GM12878 (cell line): ENCODE results near the gene PCDHGC5. TPM values are rescaled to one million over a fixed set of nuclear protein-coding genes. Genes with fewer than 3 reads are reported as not detected.

ENCODE experiments used
- ATAC-seq: fragments of 200-7000 bp; cut with Tn5 transposase; 3 replicates; pipeline ENCODE4 v1.9.1; 2020; ENCODE audit warnings: mild to moderate bottlenecking, moderate library complexity
- BruUV-seq: library from RNA; stranded (reverse); fragments of 400-500 nt; replicated peaks from 2 replicates; lab custom pipeline; 2021; lab: Mats Ljungman, UMichigan
- CTCF ChIA-PET: fragments of 300-600 bp; sonication (Branson Sonifier 250); formaldehyde crosslinking; extraction: SDS; loops from one replicate; lab custom pipeline; 2021; ENCODE audit warnings: inconsistent platforms; lab: Yijun Ruan, JAX
- POLR2A ChIA-PET: fragments of 350-600 bp; formaldehyde crosslinking; extraction: SDS; loops from one replicate; lab custom pipeline; 2021; ENCODE audit warnings: inconsistent platforms; lab: Charles Lee
- RAD21 ChIA-PET: fragments of 300-600 bp; sonication (Branson Sonifier 250); formaldehyde crosslinking; loops from one replicate; lab custom pipeline; 2023; ENCODE audit warnings: antibody characterized with exemption; ENCODE audit not compliant: unreplicated experiment; lab: Charles Lee
- SMC1A ChIA-PET: fragments of 300-600 bp; sonication (Branson Sonifier 250); formaldehyde crosslinking; loops from one replicate; lab custom pipeline; 2023; ENCODE audit not compliant: unreplicated experiment, uncharacterized antibody; lab: Charles Lee
- DNase-seq: peaks from one replicate; pipeline ENCODE4 v3.0.0-alpha.2; 2011; ENCODE audit warnings: low read depth, low spot score
- FAIRE-seq: peaks from 3 replicates; lab custom pipeline; 2011; peaks lifted over from hg19 to GRCh38; lab: Jason Lieb, UNC
- H2AFZ ChIP-seq: 2 replicates; pipeline ENCODE4 v1.6.0; 2011; ENCODE audit warnings: low read depth, low read length, control low read depth; ENCODE audit not compliant: control insufficient read depth
- H3K27ac ChIP-seq: 2 replicates; pipeline ENCODE4 v1.5.1; 2011; ENCODE audit warnings: control low read depth; ENCODE audit not compliant: control insufficient read depth, insufficient read depth
- H3K27me3 ChIP-seq, 2 experiments: replicated peaks in 1 of 2; 2 replicates each; pipeline versions ENCODE4 v1.6.0 to v1.6.1; 2011; ENCODE audit warnings: low read length in 1 of 2; ENCODE audit not compliant: control insufficient read depth in 2 of 2, insufficient read depth in 2 of 2
- H3K36me3 ChIP-seq, 2 experiments: 2 replicates each; pipeline ENCODE4 v1.5.1; 2011; ENCODE audit warnings: low read length in 1 of 2; ENCODE audit not compliant: control insufficient read depth in 2 of 2, insufficient read depth in 2 of 2
- H3K4me1 ChIP-seq: 2 replicates; pipeline ENCODE4 v1.6.1; 2011; ENCODE audit warnings: mild to moderate bottlenecking, low read length, moderate library complexity, mixed read lengths; ENCODE audit not compliant: control insufficient read depth, insufficient read depth
- H3K4me2 ChIP-seq: 2 replicates; pipeline ENCODE4 v1.6.0; 2011; ENCODE audit warnings: control low read depth; ENCODE audit not compliant: control insufficient read depth, insufficient read depth
- H3K4me3 ChIP-seq: fragments of 200-600 bp; sonication (generic); 2 replicates; pipeline ENCODE4 v1.5.1; 2016
- H3K79me2 ChIP-seq: 2 replicates; pipeline ENCODE4 v1.6.0; 2011; ENCODE audit warnings: low read length; ENCODE audit not compliant: control insufficient read depth, insufficient read depth
- H3K9ac ChIP-seq: 2 replicates; pipeline ENCODE4 v1.8.0; 2011; ENCODE audit warnings: low read length, control low read depth, mixed read lengths; ENCODE audit not compliant: control insufficient read depth, insufficient read depth
- H3K9me3 ChIP-seq: replicated peaks from 3 replicates; pipeline ENCODE4 v1.5.1; 2011; ENCODE audit warnings: mild to moderate bottlenecking, low read length; ENCODE audit not compliant: control insufficient read depth, insufficient read depth
- H4K20me1 ChIP-seq: 2 replicates; pipeline ENCODE4 v1.6.0; 2011; ENCODE audit not compliant: control insufficient read depth, insufficient read depth
- CTCF ChIP-seq, 3 experiments: IDR thresholded peaks in 2 of 3; conservative IDR thresholded peaks in 1 of 3; 2 replicates each; pipeline ENCODE4 v1.5.1; 2011; ENCODE audit warnings: low read depth in 3 of 3, low read length in 3 of 3, mild to moderate bottlenecking in 3 of 3, control low read depth in 2 of 3, moderate library complexity in 2 of 3, inconsistent platforms in 1 of 3, mixed read lengths in 1 of 3; ENCODE audit not compliant: control insufficient read depth in 2 of 3, insufficient read depth in 1 of 3; ENCODE audit errors: extremely low read depth in 1 of 3
- RAD51 ChIP-seq: fragments of 450-650 bp; IDR thresholded peaks from 2 replicates; pipeline ENCODE4 v1.6.1; 2016; ENCODE audit warnings: moderate library complexity, mild to moderate bottlenecking, inconsistent platforms
- RUNX3 ChIP-seq: IDR thresholded peaks from 2 replicates; pipeline ENCODE4 v1.6.1; 2012; ENCODE audit warnings: low read length, inconsistent platforms
- SIX5 ChIP-seq: IDR thresholded peaks from 2 replicates; pipeline ENCODE4 v1.6.1; 2011; ENCODE audit warnings: mild to moderate bottlenecking, low read depth, low read length, moderate library complexity; ENCODE audit not compliant: severe bottlenecking
- WGBS: methylation state at CpG from one replicate; pipeline ENCODE4 v1.1.6; 2016; ENCODE audit warnings: low lambda C conversion rate; ENCODE audit not compliant: insufficient replicate concordance, insufficient coverage; ENCODE audit errors: missing lambda C conversion rate; 5-methylcytosine and 5-hydroxymethylcytosine counted together
- in situ Hi-C: fragments of 300-500 bp; cut with MboI; formaldehyde crosslinking; loops from 9 replicates; pipeline ENCODE4 v1.14.3; 2018; ENCODE audit warnings: mixed read lengths
- intact Hi-C: fragments of 100-400 bp; cut with micrococcal nuclease; formaldehyde crosslinking; loops from one replicate; pipeline ENCODE4 v1.14.2; 2022; ENCODE audit not compliant: unreplicated experiment
- polyA plus RNA-seq, 11 experiments: library from polyadenylated mRNA; depleted of rRNA in 4 of 11; unstranded in 6 of 11; stranded (reverse) in 5 of 11; fragments of >200 nt; fragmentation: Nextera tagmentation in 4 of 11; fragmentation: Illumina TruSeq in 1 of 11; extraction: Ambion mirVana in 4 of 11; extraction: Trizol in 1 of 11; gene quantifications; 1 replicate in 1 of 11; 2 replicates in 10 of 11; pipeline versions ENCODE4 v1.2.1 to v1.2.3, GENCODE V29; 2011 to 2016; ENCODE audit warnings: inconsistent platforms in 2 of 11, missing spikeins in 2 of 11, low read depth in 1 of 11
- total RNA-seq, 4 experiments: library from RNA; depleted of rRNA in 3 of 4; stranded (reverse); fragments of >200 nt in 3 of 4; fragmentation: Illumina TruSeq in 1 of 4; extraction: Trizol in 1 of 4; gene quantifications; 2 replicates each; pipeline versions ENCODE4 v1.2.1 to v1.2.3, GENCODE V29; 2013 to 2021
- TF ChIP-seq, protein P1 (sequence below): fragments of 450-650 bp; formaldehyde crosslinking; IDR thresholded peaks from 2 replicates; pipeline ENCODE4 v1.5.0; 2022; ENCODE audit warnings: mild to moderate bottlenecking, missing genetic modification characterization

The PCDHGC5 gene
- total and polyA plus RNA-seq, 10 of the 15 experiments (the other 5 are each of a cell fraction or from before 2014, with no cell fraction given): 0.05 to 0.87 (median 0.18) TPM; not detected in 2

DNA sequence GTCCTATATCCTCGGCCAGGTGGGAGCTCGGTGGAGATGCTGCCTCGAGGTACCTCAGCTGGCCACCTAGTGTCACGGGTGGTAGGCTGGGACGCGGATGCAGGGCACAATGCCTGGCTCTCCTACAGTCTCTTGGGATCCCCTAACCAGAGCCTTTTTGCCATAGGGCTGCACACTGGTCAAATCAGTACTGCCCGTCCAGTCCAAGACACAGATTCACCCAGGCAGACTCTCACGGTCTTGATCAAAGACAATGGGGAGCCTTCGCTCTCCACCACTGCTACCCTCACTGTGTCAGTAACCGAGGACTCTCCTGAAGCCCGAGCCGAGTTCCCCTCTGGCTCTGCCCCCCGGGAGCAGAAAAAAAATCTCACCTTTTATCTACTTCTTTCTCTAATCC is 11.1 kb upstream of the PCDHGC5 start:
- ChIA-PET CTCF (interaction anchor here (1.3 to 8.5 kb wide), 6 partner anchors 12 to 87 kb away, joined by 5 to 213 read pairs (median 51); partner anchors contain the start of genes PCDHGA11 and PCDHGC5), SMC1A (interaction anchor here (1.0 to 6.6 kb wide), 5 partner anchors 15 to 80 kb away, joined by 3 to 117 read pairs (median 4); no protein-coding TSS in a partner anchor), POLR2A (no interaction called here), RAD21 (interaction anchor here (1.2 to 4.9 kb wide), 4 partner anchors 33 to 86 kb away, joined by 3 to 109 read pairs (median 27); partner anchors contain the start of gene PCDHGA12)
- FAIRE-seq (no peak), DNase-seq (no peak), ATAC-seq (no peak)
- H3K36me3 ChIP-seq: no peaks in the 10 kb centered on the region
- no peaks in the 10 kb centered on the region; a peak in 1 of 4 replicates for H3K27me3 ChIP-seq
- intact Hi-C loops (no loop called here), in situ Hi-C loops (loop anchor here (5.0 kb wide), 1 partner anchor 49 kb away; no protein-coding TSS in a partner anchor)
- 66% methylated on average over 13 of the region's 13 CpGs for WGBS
- BruUV-seq: no TSS peak
- peak overlapping the region; percentile 80; the same call in 1 of the 2 replicates for H3K4me2 ChIP-seq
- peak overlapping the region; percentile 77; the same call in 1 of the 2 replicates for H3K4me3 ChIP-seq
- no peak overlapping the region for H3K9ac ChIP-seq
- H3K9me3 ChIP-seq: no peaks in the 10 kb centered on the region
- TF ChIP-seq SIX5: no peak
- H3K27ac ChIP-seq: no peak overlapping the region
- H2AFZ ChIP-seq: no peak overlapping the region
- H4K20me1 ChIP-seq: no peaks in the 10 kb centered on the region
- no peaks in the 10 kb centered on the region for H3K79me2 ChIP-seq
- H3K4me1 ChIP-seq: peaks cover 19% of the 10 kb centered on the region

DNA sequence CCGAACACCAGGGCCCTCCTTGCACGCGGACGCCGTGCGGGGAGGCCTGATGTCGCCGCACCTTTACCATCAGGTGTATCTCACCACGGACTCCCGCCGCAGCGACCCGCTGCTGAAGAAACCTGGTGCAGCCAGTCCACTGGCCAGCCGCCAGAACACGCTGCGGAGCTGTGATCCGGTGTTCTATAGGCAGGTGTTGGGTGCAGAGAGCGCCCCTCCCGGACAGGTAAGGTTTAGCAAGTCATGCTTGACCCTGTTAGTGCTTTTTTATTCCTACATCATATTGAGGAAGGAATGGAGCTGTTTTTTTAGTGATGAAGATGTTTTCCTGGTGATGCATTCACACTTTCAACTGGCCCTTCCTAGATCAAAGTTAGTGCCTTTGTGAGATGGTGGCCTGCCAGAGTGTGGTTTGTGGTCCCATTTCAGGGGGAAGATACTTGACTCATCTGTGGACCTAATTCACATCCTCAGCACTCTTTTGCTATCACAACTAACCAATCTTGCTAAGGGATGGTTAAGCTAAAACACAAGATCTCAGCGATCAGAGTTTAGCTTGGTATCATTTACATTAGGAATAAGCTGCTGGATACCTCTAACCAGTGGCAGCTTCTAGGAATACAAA is 10.4 kb upstream of the PCDHGC5 start:
- no peak overlapping the region for H3K27ac ChIP-seq
- FAIRE-seq: no peak
- intact Hi-C loops: no loop called here
- RAD21 ChIA-PET: interaction anchor here (1.1 to 4.9 kb wide), 5 partner anchors 32 to 86 kb away, joined by 3 to 109 read pairs (median 5); partner anchors contain the start of gene PCDHGA12
- H2AFZ ChIP-seq: no peak overlapping the region
- WGBS: 57% methylated on average over 20 of the region's 20 CpGs
- in situ Hi-C loops: loop anchor here (5.0 kb wide), 1 partner anchor 49 kb away; no protein-coding TSS in a partner anchor
- H3K27me3 ChIP-seq: no peaks in the 10 kb centered on the region; a peak in 1 of 4 replicates
- SMC1A ChIA-PET: interaction anchor here (0.7 to 6.6 kb wide), 7 partner anchors 14 to 80 kb away, joined by 3 to 117 read pairs (median 4); partner anchors contain the start of gene PCDHGA10
- ATAC-seq: no peak
- no peak for DNase-seq
- peaks cover 19% of the 10 kb centered on the region for H3K4me1 ChIP-seq
- no peaks in the 10 kb centered on the region for H4K20me1 ChIP-seq
- TF ChIP-seq, protein P1, sequence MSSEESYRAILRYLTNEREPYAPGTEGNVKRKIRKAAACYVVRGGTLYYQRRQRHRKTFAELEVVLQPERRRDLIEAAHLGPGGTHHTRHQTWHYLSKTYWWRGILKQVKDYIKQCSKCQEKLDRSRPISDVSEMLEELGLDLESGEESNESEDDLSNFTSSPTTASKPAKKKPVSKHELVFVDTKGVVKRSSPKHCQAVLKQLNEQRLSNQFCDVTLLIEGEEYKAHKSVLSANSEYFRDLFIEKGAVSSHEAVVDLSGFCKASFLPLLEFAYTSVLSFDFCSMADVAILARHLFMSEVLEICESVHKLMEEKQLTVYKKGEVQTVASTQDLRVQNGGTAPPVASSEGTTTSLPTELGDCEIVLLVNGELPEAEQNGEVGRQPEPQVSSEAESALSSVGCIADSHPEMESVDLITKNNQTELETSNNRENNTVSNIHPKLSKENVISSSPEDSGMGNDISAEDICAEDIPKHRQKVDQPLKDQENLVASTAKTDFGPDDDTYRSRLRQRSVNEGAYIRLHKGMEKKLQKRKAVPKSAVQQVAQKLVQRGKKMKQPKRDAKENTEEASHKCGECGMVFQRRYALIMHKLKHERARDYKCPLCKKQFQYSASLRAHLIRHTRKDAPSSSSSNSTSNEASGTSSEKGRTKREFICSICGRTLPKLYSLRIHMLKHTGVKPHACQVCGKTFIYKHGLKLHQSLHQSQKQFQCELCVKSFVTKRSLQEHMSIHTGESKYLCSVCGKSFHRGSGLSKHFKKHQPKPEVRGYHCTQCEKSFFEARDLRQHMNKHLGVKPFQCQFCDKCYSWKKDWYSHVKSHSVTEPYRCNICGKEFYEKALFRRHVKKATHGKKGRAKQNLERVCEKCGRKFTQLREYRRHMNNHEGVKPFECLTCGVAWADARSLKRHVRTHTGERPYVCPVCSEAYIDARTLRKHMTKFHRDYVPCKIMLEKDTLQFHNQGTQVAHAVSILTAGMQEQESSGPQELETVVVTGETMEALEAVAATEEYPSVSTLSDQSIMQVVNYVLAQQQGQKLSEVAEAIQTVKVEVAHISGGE (CRISPR knock-in tag): no peak
- TF ChIP-seq RUNX3 (peak; percentile 87), RAD51 (no peak), CTCF (IDR thresholded peaks at IDR 0.05 in 2 of 3, conservative IDR thresholded peaks at IDR 0.05 in 1 of 3; ENCODE audit: control insufficient read depth in 2 of 3, extremely low read depth in 1 of 3, insufficient read depth in 1 of 3, low read depth in 3 of 3, low read length in 3 of 3) (peak; percentile 7 to 30 (median 28); a peak in 2 of 6 replicates)
- H3K4me2 ChIP-seq: peak overlapping the region; percentile 80
- no peaks in the 10 kb centered on the region for H3K36me3 ChIP-seq
- H3K9ac ChIP-seq: no peak overlapping the region
- 0 out of 2 replicates have a peak overlapping the region, but pooled peaks have one; percentile 13 for H3K4me3 ChIP-seq
- H3K9me3 ChIP-seq: no peaks in the 10 kb centered on the region
- BruUV-seq: no TSS peak
- no peaks in the 10 kb centered on the region for H3K79me2 ChIP-seq
- CTCF ChIA-PET: interaction anchor here (1.0 to 8.5 kb wide), 7 partner anchors 11 to 86 kb away, joined by 3 to 213 read pairs (median 31); partner anchors contain the start of genes PCDHGA11, PCDHGA12 and PCDHGC5
- POLR2A ChIA-PET: no interaction called here
